Karpas-422 (cell line): Measurements from ENCODE around the gene CPNE5. TPM values are rescaled to one million over a fixed set of nuclear protein-coding genes. Genes with fewer than 3 reads are reported as not detected.

ENCODE experiments used
- DNase-seq: peaks from one replicate; pipeline ENCODE4 v3.0.0-alpha.2; 2015
- H2AFZ ChIP-seq: fragments of 200-600 bp; sonication (generic); 2 replicates; pipeline ENCODE4 v1.6.1; 2014; ENCODE audit warnings: antibody characterized with exemption, low read length, mixed read lengths
- H3K27ac ChIP-seq: fragments of 200-600 bp; sonication (generic); 2 replicates; pipeline ENCODE4 v1.5.1; 2014; ENCODE audit warnings: mild to moderate bottlenecking, low read length, moderate library complexity
- H3K27me3 ChIP-seq: fragments of 200-600 bp; sonication (generic); 2 replicates; pipeline ENCODE4 v1.6.1; 2014; ENCODE audit warnings: low read length, mixed read lengths
- H3K36me3 ChIP-seq: fragments of 200-600 bp; sonication (generic); 2 replicates; pipeline ENCODE4 v1.6.1; 2014; ENCODE audit warnings: low read length, mixed read lengths; ENCODE audit not compliant: insufficient read depth
- H3K4me1 ChIP-seq: fragments of 200-600 bp; sonication (generic); 2 replicates; pipeline ENCODE4 v1.6.1; 2014; ENCODE audit warnings: mild to moderate bottlenecking, low read length, mixed read lengths
- H3K4me2 ChIP-seq: fragments of 200-600 bp; sonication (generic); 2 replicates; pipeline ENCODE4 v1.6.1; 2014; ENCODE audit warnings: low read length, low read depth, mild to moderate bottlenecking; ENCODE audit not compliant: poor library complexity, severe bottlenecking
- H3K4me3 ChIP-seq: fragments of 200-600 bp; sonication (generic); 2 replicates; pipeline ENCODE4 v1.5.1; 2014; ENCODE audit warnings: mild to moderate bottlenecking, antibody characterized with exemption, low read length, mixed read lengths
- H3K79me2 ChIP-seq: fragments of 200-600 bp; sonication (generic); 2 replicates; pipeline ENCODE4 v1.6.1; 2014; ENCODE audit warnings: mild to moderate bottlenecking, low read length, mixed read lengths
- H3K9ac ChIP-seq: fragments of 200-600 bp; sonication (generic); 2 replicates; pipeline ENCODE4 v1.6.0; 2014; ENCODE audit warnings: low read length
- H3K9me2 ChIP-seq: fragments of 200-600 bp; sonication (generic), shearing (Covaris generic); replicated peaks from 2 replicates; pipeline ENCODE4 v1.6.0; 2014; ENCODE audit warnings: mild to moderate bottlenecking, low read length, moderate library complexity; ENCODE audit not compliant: insufficient read depth
- H3K9me3 ChIP-seq: fragments of 300-700, 200-600 bp; sonication (generic); 2 replicates; pipeline ENCODE4 v1.6.1; 2014; ENCODE audit warnings: low read length, mixed read lengths
- H4K20me1 ChIP-seq: fragments of 200-600 bp; sonication (generic); 2 replicates; pipeline ENCODE4 v1.6.1; 2014; ENCODE audit warnings: mild to moderate bottlenecking, antibody characterized with exemption, low read length, low read depth; ENCODE audit not compliant: insufficient read depth
- total RNA-seq: library from RNA; depleted of rRNA; stranded (reverse); fragments of >200 nt; shearing (Covaris generic); gene quantifications from 2 replicates; pipeline ENCODE4 v1.2.3, GENCODE V29; 2014; ENCODE audit warnings: low replicate concordance

Gene CPNE5
- total RNA-seq, 1 experiment from 2014 or later = 0.63 TPM

GRCh38 chr6:36862164-36862847 lies 23.1 kb upstream of the CPNE5 start:
- Histone ChIP-seq H3K4me3 (no peak overlapping the region), H3K9ac (no peak overlapping the region), H3K4me2 (no peak overlapping the region), H2AFZ (no peak overlapping the region), H3K4me1 (no peaks in the 10 kb centered on the region), H3K9me3 (no peaks in the 10 kb centered on the region), H3K79me2 (peaks cover 89% of the 10 kb centered on the region), H3K36me3 (peaks cover 51% of the 10 kb centered on the region), H3K9me2 (no peaks in the 10 kb centered on the region), H3K27me3 (no peaks in the 10 kb centered on the region), H4K20me1 (peaks cover 5% of the 10 kb centered on the region; the same call in 1 of the 2 replicates), H3K27ac (no peak overlapping the region)
- no peak for DNase-seq

- Histone ChIP-seq H3K4me1 (no peaks in the 10 kb centered on the region), H4K20me1 (peaks cover 10% of the 10 kb centered on the region; the same call in 1 of the 2 replicates), H3K27ac (no peak overlapping the region), H3K4me2 (no peak overlapping the region), H3K27me3 (no peaks in the 10 kb centered on the region), H3K9ac (no peak overlapping the region), H3K9me3 (no peaks in the 10 kb centered on the region), H3K79me2 (peaks cover 67% of the 10 kb centered on the region), H3K36me3 (peaks cover 44% of the 10 kb centered on the region), H3K4me3 (no peak overlapping the region), H2AFZ (no peak overlapping the region), H3K9me2 (no peaks in the 10 kb centered on the region)
- no peak for DNase-seq
Observed at GRCh38 chr6:36860126-36860525, 20.9 kb upstream of the CPNE5 start.

DNA sequence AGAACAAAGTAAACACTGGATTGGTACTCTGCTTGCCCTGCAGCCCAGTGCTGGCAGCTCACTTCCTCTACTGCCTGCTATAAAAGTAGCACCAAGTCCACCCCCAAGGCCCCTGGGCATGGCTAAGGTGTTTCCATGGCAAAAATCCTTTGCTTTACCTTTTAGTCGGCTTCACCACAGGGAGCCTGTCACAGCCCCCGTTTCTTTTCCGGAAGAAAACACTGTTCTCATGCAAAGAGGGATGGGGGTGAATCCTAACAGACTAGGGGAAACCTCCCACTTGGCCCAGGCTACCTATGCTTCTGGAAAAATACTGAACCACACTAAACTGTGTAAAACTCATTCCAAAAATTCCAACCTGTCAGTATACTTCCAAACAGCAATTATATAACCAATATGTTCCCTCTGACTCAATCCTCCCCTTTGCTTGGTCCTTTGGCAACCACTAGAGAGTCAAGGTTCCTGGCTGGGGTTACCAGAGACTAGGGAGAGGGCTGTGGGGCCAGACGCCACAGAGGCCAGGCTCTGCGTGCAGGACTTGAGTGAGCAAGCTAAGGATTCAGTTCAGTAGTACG lies 19.2 kb upstream of the CPNE5 start:
- Histone ChIP-seq H3K9me3 (no peaks in the 10 kb centered on the region), H3K4me2 (no peak overlapping the region), H3K27me3 (no peaks in the 10 kb centered on the region), H3K9me2 (no peaks in the 10 kb centered on the region), H3K4me1 (no peaks in the 10 kb centered on the region), H3K9ac (no peak overlapping the region), H3K27ac (no peak overlapping the region), H3K79me2 (peaks cover 50% of the 10 kb centered on the region), H3K36me3 (peaks cover 45% of the 10 kb centered on the region), H4K20me1 (peaks cover 14% of the 10 kb centered on the region; the same call in 1 of the 2 replicates), H3K4me3 (no peak overlapping the region), H2AFZ (no peak overlapping the region)
- DNase-seq = no peak

DNA sequence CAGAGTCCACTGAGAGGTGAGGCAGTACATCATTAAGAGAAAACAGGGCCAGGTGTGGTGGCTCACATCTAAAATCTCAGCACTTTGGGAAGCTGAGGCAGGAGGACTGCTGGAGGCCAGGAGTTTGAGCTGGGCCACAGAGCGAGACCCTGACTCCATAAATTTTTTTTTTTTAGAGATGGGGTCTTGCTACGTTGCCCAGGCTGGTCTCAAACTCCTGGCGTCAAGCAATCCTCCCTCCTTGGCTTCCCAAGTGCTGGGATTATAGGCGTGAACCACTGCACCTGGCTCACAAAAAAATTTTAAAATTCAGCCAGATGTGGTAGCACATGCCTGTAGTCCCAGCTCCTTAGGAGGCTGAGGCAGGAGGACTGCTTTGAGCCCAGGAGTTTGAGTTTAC lies 18.1 kb upstream of the CPNE5 start:
- H3K79me2 ChIP-seq = peaks cover 39% of the 10 kb centered on the region

GRCh38 chr6:36856277-36856676 lies 17.0 kb upstream of the CPNE5 start:
- H3K36me3 ChIP-seq = peaks cover 36% of the 10 kb centered on the region
- no peaks in the 10 kb centered on the region for H3K27me3 ChIP-seq
- H3K9ac ChIP-seq = no peak overlapping the region
- H3K4me2 ChIP-seq = no peak overlapping the region
- peaks cover 31% of the 10 kb centered on the region for H3K79me2 ChIP-seq
- no peaks in the 10 kb centered on the region for H3K4me1 ChIP-seq
- H3K9me3 ChIP-seq = no peaks in the 10 kb centered on the region
- H3K27ac ChIP-seq = no peak overlapping the region
- no peak for DNase-seq
- H3K9me2 ChIP-seq = no peaks in the 10 kb centered on the region
- H4K20me1 ChIP-seq = peaks cover 14% of the 10 kb centered on the region; the same call in 1 of the 2 replicates
- H2AFZ ChIP-seq = no peak overlapping the region
- H3K4me3 ChIP-seq = no peak overlapping the region

More for the DNA sequence above, 18.1 kb upstream of the CPNE5 start:
- Histone ChIP-seq H2AFZ (no peak overlapping the region), H3K4me3 (no peak overlapping the region), H4K20me1 (peaks cover 14% of the 10 kb centered on the region; the same call in 1 of the 2 replicates), H3K9me3 (no peaks in the 10 kb centered on the region), H3K27ac (no peak overlapping the region), H3K27me3 (no peaks in the 10 kb centered on the region), H3K36me3 (peaks cover 40% of the 10 kb centered on the region), H3K4me2 (no peak overlapping the region), H3K4me1 (no peaks in the 10 kb centered on the region), H3K9ac (no peak overlapping the region), H3K9me2 (no peaks in the 10 kb centered on the region)
- DNase-seq = no peak

GRCh38 chr6:36855750-36856149 lies 16.5 kb upstream of the CPNE5 start:
- H3K4me3 ChIP-seq = no peak overlapping the region
- peaks cover 31% of the 10 kb centered on the region for H3K36me3 ChIP-seq

GRCh38 chr6:36853325-36853724 lies 14.1 kb upstream of the CPNE5 start:
- Histone ChIP-seq H3K9ac (no peak overlapping the region), H2AFZ (no peak overlapping the region), H3K36me3 (peaks cover 23% of the 10 kb centered on the region), H3K4me2 (no peak overlapping the region), H3K9me3 (no peaks in the 10 kb centered on the region), H3K9me2 (no peaks in the 10 kb centered on the region), H3K4me3 (no peak overlapping the region), H3K27me3 (no peaks in the 10 kb centered on the region), H4K20me1 (peaks cover 9% of the 10 kb centered on the region; the same call in 1 of the 2 replicates), H3K27ac (no peak overlapping the region), H3K4me1 (no peaks in the 10 kb centered on the region), H3K79me2 (peaks cover 7% of the 10 kb centered on the region; the same call in 1 of the 2 replicates)
- DNase-seq = no peak

More at GRCh38 chr6:36855750-36856149, 16.5 kb upstream of the CPNE5 start:
- Histone ChIP-seq H3K4me1 (no peaks in the 10 kb centered on the region), H4K20me1 (peaks cover 14% of the 10 kb centered on the region; the same call in 1 of the 2 replicates), H3K9me2 (no peaks in the 10 kb centered on the region), H3K9ac (no peak overlapping the region), H3K9me3 (no peaks in the 10 kb centered on the region), H3K79me2 (peaks cover 26% of the 10 kb centered on the region), H3K4me2 (no peak overlapping the region), H3K27me3 (no peaks in the 10 kb centered on the region), H2AFZ (no peak overlapping the region), H3K27ac (no peak overlapping the region)
- DNase-seq = no peak

DNA sequence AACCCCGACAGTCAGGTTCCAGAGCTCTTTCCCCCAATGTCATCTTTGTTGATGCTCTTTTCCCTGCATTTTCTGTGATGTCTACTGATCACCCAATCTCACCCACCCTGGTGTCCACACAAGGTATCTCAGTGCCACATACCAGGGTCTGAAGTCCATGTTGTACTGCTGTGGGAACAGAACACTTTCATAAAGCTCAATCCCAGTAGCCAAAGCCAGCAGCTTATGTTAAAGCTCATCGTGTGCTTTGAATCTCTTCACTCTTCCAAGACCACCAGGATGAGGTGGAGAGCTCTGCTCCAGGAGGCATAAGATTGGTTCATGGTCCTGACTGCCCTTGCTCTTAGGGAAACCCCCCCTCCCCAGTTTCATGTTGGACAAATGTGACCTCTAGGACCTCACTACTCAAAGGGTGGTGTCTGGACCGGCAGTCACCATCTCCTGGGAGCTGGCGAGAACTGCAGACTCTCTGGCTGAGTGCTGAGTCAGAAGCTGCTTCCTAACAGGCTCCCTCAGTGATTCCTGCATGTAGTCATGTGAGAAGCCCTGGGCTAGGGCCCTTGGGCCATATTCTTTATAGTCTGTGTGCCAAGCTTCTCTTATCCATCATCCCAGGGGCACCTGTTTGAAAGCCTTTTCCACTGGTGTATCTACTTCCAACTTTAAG lies 13.4 kb upstream of the CPNE5 start:
- Histone ChIP-seq H3K4me1 (no peaks in the 10 kb centered on the region), H3K27me3 (no peaks in the 10 kb centered on the region), H3K79me2 (0 out of 2 replicates have a peak, but pooled peaks cover 2% of the 10 kb centered on the region), H3K9me3 (no peaks in the 10 kb centered on the region), H4K20me1 (peaks cover 9% of the 10 kb centered on the region; the same call in 1 of the 2 replicates), H3K4me2 (no peak overlapping the region), H3K9me2 (no peaks in the 10 kb centered on the region), H3K36me3 (peaks cover 23% of the 10 kb centered on the region), H3K9ac (no peak overlapping the region), H3K27ac (no peak overlapping the region), H2AFZ (no peak overlapping the region), H3K4me3 (no peak overlapping the region)
- no peak for DNase-seq
